Measurements from ENCODE around the gene POFUT2.

The POFUT2 gene

GRCh38 chr21:45281411-45282282, 6.0 kb downstream of the POFUT2 start:
- TF ChIP-seq CTCF (IDR thresholded peaks at IDR 0.05; ENCODE audit: low read depth, low read length) = no peak

GRCh38 chr21:45280969-45281368, 6.7 kb downstream of the POFUT2 start:
- no peak for TF ChIP-seq CTCF (IDR thresholded peaks at IDR 0.05; ENCODE audit: low read depth, low read length)
- H3K4me3 ChIP-seq (ENCODE audit: low read depth, low read length) = no peak overlapping the region

More at GRCh38 chr21:45281411-45282282, 6.0 kb downstream of the POFUT2 start:
- H3K4me3 ChIP-seq (ENCODE audit: low read depth, low read length) = no peak overlapping the region

GRCh38 chr21:45280178-45280821, 7.4 kb downstream of the POFUT2 start:
- H3K4me3 ChIP-seq (ENCODE audit: low read depth, low read length) = no peak overlapping the region
- no peak for TF ChIP-seq CTCF (IDR thresholded peaks at IDR 0.05; ENCODE audit: low read depth, low read length)

GRCh38 chr21:45279446-45280177, 8.1 kb downstream of the POFUT2 start:
- no peak for TF ChIP-seq CTCF (IDR thresholded peaks at IDR 0.05; ENCODE audit: low read depth, low read length)
- H3K4me3 ChIP-seq (ENCODE audit: low read depth, low read length) = no peak overlapping the region

DNA sequence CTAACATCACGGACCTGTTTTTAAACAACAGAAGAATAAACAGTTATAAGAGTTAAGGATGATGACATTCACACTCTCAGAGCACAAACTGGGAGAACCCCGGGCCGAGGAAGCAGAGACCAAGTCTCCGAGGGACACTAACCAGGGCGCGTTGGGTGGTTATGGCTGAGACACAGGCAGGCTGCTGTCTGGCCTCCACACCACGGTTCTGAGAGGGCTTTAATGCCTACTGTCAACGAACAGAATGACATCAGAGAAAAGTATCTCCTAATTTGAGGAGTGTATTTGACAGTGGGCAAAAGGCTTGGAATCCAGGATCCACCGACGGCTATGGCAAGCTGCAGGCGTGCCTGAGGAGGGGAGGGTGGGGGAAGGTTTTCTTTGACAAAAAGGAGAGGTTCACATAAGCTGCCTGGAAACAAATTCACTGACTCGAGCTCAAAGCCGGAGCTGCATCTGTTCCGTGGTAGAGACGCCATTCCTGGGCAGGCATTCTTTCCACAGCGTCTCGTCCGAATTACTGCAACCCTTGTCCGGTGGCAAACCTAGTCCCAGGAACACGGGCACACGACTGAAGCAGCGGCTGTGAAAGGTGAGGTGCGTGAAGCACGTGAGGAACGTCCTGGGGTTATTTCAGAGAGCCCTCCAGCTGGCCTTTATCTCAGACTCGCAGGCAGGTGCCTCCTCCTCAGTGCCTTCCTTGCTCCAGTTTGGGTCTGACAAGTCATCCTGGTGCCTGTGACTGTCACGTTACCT, 9.4 kb downstream of the POFUT2 start:
- TF ChIP-seq CTCF (IDR thresholded peaks at IDR 0.05; ENCODE audit: low read depth, low read length) = no peak
- H3K4me3 ChIP-seq (ENCODE audit: low read depth, low read length) = no peak overlapping the region

DNA sequence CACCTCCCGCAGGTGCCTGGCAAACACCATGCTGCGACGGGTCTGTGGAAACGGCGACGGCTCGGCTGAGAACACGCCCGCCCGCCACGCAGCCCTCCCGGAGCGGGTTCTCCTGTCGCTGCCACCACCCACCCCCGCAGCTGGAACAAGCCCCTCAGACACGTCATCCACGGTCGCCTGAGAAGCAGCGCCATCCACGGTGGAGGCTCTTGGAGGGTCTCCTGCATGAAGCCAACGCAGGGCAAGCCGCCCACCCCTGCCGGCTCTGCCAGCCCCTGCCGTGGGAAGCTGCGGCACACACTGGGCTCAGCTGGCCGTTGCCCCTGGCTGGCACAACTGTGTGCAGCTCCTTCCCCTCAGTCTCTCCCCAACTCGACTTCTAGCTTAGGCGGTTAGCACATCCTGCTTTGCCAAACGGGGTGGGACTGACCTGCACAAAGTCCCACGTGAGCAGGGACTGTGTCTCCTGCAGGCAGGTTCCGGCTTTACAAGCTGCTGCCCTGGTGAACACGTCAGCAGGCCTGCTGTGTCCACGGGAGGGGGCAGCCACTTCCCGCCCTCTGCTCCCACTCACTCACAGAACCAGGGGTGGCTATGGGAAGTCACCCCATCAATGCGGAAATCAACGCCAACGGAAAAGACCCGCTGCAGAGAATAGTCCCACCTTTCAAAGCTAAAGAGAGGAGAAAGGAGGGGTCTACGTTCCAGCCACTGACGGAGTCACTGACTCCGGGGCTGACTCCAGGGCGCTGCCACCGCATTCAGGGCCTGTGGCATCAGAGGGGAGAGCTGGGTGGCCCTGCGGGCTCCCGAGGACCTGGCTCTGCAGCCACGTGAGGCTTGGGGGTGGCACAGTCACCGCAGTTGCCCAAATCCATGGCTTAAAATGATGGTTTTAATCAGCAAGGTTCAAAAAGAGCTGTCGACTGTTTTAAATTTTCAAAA, 10.3 kb downstream of the POFUT2 start:
- TF ChIP-seq CTCF (IDR thresholded peaks at IDR 0.05; ENCODE audit: low read depth, low read length) = no peak

More for the DNA sequence above, 10.3 kb downstream of the POFUT2 start:
- H3K4me3 ChIP-seq (ENCODE audit: low read depth, low read length) = no peak overlapping the region
